HG03045 (cell line): Measurements from ENCODE around the gene EPHB6.

Source experiments
- ATAC-seq: cut with Tn5 transposase; IDR thresholded peaks from one replicate; pipeline ENCODE4 v1.9.1; 2021; ENCODE audit warnings: mild to moderate bottlenecking, moderate library complexity; ENCODE audit not compliant: unreplicated experiment

The EPHB6 gene

GRCh38 chr7:142876236-142876960 lies 21.5 kb downstream of the EPHB6 start:
- no peak for ATAC-seq

GRCh38 chr7:142876991-142877910 lies 22.4 kb downstream of the EPHB6 start:
- no peak for ATAC-seq

DNA sequence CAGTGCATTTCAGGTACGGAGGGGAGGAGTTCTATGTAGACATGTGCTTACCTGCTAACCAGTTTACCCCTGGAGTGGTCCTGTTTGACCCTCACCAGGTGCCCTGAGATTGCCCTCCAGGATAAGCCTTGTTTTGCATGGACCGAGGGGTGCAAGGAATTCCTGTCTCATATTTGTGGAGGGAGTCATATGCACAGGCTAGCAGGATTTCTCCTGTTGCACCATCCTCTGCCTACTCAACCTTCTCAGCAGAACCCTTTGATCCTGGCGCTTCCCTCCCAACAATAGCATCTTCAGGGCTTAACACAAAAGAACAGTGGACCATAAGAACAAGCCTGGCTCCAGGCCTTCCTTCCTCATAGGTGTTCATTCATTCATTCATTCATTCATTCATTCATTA lies 23.4 kb downstream of the EPHB6 start:
- no peak for ATAC-seq

GRCh38 chr7:142879060-142879459 lies 24.2 kb downstream of the EPHB6 start:
- ATAC-seq: no peak

- ATAC-seq: peak; percentile 63
Observed at GRCh38 chr7:142880876-142881505, 26.1 kb downstream of the EPHB6 start.

DNA sequence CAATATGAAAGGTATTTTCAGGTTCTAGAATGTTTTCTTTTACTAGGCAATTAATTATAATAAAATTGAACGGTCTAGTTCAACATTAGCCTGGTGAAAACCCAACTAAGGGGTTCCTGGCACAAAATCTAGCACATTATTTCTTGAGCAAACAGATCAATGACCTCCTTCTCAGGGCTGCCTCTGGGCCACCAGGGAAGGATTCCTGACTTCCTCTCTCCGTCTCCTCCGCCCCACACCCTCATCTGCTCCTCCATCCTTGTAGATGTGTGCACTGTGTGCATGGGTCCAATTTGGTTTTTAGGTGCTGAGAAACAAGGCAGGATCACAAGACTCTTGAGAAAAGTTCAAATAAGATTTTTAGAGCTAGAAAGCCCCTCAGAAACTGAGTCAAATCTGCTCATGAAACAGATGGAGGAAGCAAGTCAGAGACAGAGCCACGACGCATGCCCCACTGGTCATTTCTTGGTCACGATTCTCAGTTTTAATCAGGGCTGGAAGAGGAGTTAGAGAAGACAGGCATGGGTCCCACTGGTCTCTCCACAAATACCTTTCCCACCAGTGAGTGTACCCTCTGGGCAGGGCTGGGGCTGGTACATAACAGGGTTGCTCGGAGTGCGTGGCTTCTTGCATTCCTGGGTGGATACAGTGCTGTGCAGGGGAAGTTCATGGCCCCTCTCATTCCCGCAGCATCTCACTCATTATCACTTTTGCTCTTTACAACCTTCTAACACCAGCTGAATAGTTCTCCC lies 26.9 kb downstream of the EPHB6 start:
- no peak for ATAC-seq

DNA sequence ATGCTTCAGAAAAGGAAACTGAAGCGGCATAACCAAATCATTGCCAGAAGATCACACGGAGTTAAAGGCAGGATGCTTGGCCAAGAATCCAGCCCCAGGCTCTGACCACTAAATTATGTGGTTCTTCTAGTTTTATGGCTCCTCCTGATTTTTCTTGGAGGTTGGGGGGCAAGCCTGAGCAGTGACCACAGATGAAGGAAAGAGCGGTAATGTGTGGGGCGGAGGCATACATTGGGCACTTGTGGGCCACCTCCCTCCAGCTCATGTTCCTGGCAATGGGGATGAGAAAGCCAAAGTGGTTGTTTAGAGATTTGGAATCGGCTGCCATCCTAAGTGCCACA lies 27.4 kb downstream of the EPHB6 start:
- ATAC-seq: no peak

- ATAC-seq: no peak
Observed at GRCh38 chr7:142883145-142883544, 28.3 kb downstream of the EPHB6 start.

DNA sequence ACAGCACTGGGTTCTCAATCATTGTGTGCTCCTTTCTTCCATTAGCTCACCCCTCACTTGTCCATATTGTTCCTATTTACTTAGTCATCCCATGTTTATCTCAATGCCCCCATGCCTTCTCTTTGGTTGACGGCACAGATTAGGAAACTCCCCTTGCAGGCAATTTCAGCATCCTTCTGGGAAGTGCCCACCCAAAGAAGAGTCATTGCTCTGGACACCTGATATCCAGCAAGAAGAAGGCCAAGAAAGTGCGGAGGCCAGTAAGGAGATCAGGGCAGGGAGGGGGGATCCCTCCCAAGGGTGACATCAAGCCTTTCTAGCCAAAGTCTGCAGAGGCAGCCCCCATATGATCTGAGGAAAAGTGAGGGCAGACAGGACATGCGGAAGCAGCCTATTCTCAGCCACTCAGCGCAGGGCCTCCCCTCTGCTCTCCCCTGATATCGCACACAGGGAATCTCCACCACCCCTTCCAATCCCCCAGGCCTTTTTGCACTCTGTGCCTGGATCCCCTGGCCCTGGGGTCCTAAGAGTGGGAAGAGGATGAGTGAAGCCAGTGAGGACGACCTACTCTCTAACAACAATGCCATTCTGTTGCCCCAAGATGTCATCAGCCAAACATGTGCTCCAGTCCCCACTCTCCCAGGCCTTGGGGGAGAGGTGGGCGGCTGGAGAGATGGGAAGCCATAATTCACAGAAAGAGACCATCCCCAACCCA lies 28.9 kb downstream of the EPHB6 start:
- ATAC-seq: no peak

GRCh38 chr7:142884286-142884640 lies 29.4 kb downstream of the EPHB6 start:
- ATAC-seq: no peak

DNA sequence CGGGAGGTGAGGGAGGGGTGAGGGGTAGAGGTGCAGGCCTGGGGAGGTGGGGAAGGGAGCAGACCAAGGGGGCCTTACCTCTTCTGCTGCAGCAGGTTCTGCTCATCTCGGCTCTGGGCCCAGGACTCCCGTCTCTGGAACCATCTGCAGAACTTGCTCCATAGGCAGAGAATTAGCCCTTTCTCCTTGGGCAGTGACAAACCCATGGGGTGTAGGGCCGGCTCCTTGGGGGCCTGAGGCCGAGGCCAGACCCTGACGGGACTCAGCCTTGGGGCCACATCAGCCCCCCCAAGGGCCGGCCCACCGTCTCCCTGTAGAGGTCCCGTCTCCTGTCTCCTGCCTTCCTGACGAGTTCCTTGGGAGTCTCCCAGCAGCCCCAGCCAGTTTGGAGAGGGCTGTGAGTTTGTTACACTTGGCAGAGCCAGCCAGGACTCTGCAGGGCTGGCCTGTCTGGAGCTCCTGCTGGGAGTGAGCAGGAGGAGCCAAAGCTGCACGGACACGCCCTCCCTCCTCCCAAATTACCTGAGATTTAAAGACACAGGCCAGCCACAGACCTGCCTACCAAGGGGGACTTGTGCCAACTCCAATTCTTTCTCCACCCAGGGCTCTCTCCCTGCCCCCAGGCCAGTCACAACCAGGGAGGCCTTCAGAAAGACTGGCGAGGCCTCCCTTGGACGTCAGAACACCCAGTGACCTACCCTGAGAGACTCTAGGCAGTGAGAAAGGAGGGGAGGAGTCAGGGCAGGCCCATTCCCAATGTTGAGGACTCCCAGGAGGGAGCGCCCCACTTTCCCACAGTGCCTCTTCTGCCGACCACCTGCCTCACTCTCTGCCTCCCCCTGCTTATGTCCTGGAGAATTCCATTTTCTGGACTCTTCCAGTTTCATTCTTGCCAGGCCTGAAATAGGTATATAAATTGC lies 30.7 kb downstream of the EPHB6 start, which contains the start of gene TRPV6:
Gene TRPV6 (minus strand): TSS at position 435 of the 920 bp plus-strand sequence.
- no peak for ATAC-seq

- no peak for ATAC-seq
Observed at GRCh38 chr7:142886866-142887265, 32.0 kb downstream of the EPHB6 start.

GRCh38 chr7:142887282-142888015 lies 32.6 kb downstream of the EPHB6 start:
- no peak for ATAC-seq

DNA sequence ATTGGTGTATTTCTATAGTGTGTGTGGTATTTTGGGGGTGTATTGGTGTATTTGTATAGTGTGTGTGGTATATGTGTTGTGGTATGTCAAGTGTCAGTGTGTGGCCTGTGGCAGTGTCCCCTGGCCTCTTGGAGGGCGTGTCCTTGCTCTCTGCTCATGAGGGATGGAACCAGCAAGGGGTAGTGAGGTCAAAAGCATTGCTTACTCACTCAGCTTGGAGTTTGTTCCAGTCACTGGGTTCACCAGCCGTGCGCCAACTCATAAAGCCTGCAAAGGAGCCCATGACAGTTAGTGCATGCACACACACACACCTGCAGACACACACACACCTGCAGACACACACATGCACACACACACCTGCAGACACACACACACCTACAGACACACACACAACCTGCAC lies 34.9 kb downstream of the EPHB6 start:
- no peak for ATAC-seq

DNA sequence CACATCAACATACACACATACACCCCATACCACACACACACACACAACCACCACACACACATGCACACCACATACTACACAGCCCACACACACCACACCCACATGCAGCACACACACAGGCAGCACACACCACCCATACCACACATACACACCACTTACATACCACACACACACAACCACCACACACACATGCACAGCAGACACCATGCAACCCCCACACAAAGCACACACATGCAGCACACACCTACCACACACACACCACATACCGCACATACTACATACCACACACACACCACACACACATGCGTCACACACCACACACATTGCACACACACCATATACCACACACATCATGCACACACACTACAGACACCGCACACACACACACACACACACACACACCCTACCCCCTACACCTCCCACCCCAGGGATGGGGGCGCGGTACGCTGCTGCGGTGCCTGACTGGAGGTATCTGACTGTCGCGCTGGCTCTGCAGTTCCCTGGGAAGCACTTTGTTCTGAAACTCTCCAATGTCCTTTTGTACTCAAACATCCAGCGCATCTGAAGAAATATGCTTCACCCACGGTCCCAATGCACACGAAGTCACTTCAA lies 36.1 kb downstream of the EPHB6 start:
- ATAC-seq: no peak

DNA sequence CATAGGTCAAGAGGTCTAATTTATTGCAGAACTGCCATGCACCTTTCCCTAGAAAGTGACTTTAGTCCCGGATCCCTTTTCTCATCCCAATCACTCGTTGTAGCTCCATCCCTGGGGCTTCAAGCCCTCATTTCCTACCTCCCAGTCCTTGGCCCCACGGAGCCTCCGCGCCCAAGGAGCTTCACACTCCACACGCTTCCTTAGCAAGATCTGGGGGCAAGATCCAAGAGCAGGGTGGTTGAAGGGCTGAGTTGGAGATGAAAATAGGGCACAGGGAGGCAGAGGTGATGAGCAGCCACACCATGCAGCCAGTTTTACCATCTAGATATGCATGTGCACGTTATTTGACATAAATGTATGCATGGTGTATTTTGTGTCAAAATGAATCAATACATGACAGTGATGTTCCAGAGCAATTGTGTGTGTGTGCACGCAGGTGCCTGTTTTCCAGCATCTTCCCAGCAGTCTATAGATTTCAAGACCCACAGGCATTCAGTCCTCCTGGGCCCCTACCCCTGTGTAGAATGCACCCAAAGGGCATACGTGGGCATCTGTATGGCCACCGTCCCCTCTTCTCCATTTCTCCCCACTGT lies 36.7 kb downstream of the EPHB6 start:
- no peak for ATAC-seq

DNA sequence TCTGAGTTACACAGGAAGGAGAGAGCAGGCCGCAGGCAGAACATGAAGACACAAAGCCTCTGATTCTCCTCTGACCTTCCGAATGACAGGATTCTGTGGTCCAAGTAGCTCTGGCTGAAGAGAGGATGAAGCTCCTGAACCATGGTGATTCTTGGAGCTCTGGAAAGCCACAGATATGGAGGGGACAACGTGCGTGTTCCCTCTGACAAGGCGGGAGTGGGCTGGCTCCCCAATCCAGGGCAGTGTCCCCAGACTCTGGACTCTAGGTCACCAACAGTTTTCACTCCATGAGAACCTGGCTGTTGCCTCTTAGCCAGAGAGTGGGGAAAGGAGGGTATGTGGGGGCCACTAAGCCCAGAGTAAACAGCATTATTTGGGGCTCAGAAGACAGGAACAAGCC lies 38.1 kb downstream of the EPHB6 start:
- ATAC-seq: no peak
